NAMALWA (cell line): ENCODE data around the gene CCL19.

Experiments
- DNase-seq: peaks from one replicate; pipeline ENCODE4 v3.0.0-alpha.2; 2015; ENCODE audit warnings: low spot score

CCL19 gene

DNA sequence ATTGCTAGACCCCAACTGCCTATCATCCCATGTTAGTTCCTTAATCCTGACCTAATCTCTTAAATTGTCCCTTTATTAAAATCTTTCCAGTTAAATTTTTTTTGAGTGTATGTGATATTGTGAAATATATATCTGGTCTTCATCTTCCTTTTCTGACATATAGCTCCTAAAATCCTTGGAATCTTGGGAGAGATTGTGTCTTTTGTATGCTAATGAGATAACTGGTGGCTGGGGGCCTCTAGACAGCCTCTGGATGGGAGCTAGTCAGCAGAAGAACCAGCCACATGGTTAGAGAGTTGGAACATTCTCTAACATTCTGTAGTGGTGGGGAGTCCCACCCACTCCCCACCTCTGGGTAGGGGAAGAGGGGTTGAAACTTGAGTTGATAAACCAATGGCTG is 3.7 kb upstream of the CCL19 start:
- DNase-seq, result no peak

DNA sequence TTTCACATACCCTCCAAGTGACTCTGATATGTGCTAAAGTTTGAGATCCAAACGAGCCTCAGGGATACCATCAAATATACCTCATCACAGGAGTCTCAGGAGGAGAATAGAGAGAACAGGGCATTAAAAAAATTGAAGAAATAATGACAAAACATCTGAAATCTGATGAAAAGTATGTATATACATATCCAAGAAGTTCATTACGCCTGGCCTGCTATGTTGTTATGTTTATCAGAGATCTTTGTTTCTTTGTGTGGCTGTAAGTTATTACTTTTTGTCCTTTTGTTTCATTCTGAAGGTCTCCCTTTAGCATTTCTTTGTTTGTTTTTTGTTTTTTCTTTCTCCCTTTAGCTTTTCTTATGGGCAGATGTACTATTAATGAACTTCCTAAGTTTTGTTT is 2.5 kb upstream of the CCL19 start:
- DNase-seq, result no peak

DNA sequence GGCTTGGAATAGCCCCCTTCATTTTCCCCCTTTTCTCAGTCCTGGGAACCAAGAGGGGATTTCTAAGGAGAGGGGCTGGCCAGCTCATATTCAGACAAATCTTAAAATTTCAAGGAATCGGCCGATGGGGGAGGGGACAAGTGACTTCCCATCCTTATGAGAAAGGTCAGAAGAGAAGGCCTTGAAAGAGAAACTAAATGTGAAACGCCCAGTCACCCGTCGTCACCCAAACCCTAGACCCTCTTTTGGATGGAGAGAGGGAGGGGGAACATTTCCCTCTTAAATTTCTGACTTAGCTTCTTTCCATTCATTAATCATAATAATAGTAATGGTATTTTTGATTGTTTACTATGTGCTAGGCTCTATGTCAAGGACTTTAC is 850 bp upstream of the CCL19 start:
- no peak for DNase-seq

DNA sequence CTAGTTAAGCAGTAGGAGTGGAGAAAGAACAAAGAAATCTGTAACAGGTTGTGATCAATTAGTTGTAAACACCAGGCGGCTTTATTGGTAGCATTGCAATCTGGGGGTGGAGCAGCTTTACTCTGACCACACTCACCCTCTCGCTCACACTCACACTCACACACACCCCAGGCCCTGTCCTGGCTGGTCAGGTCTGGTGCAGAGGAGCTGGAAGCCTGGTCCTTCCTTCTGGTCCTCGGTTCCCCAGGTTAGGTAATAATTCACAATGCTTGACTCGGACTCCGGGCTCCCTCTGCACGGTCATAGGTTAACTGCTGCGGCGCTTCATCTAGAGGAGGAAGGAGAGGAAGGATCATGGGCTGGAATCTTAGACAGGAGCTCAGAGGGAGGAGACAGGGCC is 1.6 kb downstream of the CCL19 start:
- no peak for DNase-seq

DNA sequence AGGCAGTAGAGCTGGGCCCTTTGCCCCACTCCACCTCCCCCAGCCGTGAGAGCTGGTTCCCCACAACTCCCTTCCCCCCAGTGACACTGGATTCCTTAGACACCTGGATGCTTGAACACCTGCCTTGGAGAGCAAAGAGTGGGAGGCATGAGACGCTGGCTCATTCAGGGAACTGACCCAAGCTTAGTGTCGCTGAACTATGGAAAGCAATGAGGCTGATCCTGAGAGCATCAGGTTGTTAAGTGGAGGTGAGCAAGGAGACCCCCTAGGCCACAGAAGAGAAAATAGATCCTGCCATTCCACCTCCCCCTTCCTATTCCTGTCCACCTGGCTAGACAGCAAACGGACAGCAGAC is 2.0 kb downstream of the CCL19 start:
- DNase-seq, result no peak

DNA sequence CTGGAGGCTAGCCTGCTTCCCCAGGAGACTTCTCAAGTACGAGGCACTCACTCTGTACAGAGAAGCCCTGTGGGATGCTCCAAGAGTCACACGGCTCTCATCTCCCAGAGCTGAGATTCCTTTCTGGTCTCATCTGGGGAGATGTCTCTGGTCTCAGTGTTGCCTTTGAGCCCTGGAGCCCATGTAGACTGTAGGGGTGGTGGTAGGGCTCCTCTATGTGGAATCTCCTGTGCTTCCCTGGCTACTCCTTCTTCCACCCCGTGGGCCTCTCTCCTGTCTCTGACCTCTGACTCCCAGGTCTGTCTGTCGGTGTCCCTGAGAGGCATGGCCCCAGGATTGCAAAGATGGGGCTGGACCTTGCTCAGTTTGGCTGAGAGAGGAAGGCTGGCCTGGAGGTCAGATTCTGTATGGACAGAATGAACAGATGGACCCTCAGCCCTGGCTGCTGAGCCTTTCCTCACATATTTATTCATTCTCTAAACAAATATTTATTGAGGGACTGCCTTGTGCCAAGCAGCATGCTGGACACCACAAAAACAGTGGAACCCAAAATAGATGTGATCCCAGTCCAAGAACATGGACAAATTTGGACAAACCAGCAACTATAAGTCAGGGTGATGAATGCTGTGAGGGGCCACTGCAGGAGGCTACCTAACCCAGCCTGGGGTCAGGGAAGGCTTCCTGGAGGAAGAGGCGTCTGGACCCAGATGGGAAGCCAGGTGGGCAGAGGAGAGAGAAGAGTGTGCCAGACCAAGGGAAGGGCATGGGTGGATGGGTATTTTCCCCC is 2.6 kb downstream of the CCL19 start:
- no peak for DNase-seq

DNA sequence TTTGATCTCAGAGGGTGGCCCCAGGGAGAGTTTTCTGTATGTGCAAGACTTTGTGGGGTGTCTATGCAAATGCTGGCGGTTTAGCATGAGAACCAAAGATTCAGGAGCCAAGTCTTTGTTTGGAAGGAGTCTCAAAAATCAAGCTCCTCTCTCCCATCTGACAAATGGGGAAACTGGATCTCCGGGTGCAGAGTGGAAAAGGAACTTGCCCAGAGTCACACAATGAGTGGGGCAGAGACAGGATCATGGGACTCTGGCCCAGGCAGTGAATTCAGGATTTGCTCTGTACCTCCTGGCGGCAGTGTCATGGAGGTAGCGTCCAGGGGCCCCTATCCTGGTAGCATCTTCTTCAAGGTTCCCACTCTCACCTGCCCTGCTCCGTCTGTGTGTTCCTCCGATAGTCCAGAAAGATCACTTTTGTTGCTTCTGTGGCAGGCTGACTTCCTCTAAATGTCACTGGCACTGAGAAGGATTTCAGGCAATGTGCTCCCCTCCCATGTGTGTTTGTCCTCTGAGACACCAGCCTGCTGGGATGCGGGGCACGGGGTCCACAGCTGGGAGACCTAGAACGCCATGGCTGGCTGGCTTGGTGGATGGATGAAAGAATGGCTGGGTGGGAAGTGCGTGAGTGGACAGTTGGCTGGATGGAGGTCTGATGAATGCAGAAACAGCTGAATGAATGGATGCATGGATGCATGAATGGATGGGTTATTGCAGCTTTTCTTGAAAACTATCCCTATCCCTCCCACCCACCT is 3.6 kb downstream of the CCL19 start:
- no peak for DNase-seq

DNA sequence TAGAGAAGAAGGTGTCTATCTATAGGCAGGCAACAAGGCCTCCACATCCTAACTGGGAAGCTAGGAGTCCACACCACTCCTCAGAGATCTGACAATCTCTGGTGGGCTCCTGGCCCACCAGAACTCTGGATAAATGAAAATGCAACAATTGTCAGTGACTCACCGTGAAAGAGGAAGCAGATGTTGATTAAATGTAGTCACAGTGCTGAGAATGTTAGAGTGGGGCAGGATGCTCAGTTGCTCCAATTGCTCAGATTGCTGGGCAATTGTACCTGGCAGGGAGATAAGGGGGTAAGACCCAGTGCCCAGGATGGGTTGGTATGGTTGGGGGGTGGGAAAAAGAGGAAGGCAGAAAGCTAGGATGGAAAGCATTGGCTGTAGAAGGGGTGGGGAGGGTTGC is 4.3 kb downstream of the CCL19 start:
- no peak for DNase-seq

DNA sequence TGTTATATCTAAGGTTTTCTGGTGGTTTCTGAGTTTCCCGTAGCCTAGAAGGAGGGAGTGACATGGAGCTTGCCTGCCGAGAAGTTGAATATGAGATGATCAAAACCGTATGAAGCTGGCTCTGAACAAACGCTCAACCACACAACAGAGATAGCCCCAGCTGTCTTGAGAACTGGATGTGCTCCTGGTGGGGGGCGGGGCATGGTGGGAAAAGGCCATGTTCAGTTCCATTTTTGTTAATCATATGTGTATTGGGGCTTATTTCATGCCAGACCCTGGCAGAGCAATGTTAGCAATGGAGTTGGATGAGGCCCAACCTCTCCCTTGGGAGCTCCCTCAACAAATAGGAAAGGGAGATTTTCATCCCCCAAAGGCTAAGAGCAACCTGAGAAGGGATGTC is 4.8 kb downstream of the CCL19 start:
- no peak for DNase-seq

DNA sequence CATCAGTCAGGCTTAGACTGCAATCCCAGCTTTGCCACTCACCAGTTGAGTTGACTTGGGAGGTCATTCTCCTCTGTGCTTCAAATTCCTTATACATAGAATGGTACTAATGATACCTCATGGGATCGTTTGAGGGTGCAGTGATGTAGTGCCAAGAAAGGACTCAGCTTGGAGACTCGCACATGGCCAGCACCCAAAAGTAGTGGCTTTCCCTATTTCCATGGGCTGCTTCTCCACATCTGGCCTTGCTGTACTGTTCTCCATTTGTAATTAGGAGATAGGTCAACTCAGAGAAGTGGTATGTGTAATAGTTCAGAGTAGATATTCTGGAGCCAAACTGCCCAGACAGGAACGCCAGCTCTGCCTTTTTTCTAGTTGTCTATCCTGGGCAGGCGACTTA is 5.5 kb downstream of the CCL19 start:
- DNase-seq, result no peak

DNA sequence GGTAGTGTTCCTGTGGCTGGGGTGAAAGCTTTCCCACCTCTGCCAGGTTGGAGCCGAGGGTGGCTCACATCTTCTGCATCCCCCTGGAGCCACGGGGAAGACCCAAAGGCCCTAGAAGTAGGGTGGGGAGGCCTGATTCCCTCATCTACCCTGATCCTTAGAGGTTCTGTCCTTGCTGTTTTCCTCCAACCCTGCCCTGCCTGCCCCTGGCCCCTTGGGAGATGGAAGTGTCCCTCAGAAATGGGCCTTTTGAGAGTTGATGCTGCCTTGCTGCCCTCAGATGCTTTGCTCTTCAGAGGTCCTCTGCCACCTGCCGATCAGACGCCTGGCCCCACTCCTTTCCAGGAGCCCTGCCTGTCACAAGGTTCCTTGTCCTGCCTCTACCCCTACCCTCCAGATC is 6.3 kb downstream of the CCL19 start:
- no peak for DNase-seq

DNA sequence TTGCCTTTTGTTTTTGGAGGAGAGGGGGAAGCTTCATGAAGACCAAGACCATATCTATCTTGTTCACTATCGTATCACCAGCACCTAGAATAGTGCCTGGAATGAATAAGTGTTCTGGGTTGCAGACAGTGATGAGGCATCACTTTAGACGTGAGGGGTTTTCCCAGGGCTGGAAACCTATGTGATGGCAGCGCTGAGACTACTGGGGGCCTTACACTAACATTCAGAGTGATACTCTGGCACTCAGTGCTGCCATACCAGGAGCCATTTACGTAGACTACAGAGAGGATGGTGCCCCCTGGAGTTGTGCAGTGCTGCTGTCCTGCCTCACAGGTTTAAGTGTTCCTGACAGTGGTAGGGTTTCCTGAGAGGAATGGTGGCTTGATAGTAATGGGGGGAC is 6.9 kb downstream of the CCL19 start:
- no peak for DNase-seq

DNA sequence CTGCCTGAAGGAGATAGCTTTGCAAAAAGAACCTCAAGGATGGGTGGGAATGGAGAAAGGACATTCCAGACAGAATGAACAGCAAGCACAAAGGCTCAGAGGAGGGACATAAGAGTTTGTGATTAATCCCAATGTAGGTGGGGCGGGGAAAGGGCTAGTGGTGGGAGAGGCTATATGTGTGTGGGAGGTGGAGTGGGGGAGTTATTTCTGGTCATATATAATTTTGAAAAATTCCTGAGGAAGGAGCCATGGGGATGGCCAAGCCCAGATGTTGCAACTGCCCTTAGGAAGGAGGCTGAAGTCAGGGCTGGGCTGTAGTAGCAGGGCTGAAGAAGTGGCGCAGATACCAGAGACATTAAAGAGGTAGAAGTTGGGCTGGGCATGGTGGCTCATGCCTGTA is 15.2 kb downstream of the CCL19 start:
- no peak for DNase-seq

DNA sequence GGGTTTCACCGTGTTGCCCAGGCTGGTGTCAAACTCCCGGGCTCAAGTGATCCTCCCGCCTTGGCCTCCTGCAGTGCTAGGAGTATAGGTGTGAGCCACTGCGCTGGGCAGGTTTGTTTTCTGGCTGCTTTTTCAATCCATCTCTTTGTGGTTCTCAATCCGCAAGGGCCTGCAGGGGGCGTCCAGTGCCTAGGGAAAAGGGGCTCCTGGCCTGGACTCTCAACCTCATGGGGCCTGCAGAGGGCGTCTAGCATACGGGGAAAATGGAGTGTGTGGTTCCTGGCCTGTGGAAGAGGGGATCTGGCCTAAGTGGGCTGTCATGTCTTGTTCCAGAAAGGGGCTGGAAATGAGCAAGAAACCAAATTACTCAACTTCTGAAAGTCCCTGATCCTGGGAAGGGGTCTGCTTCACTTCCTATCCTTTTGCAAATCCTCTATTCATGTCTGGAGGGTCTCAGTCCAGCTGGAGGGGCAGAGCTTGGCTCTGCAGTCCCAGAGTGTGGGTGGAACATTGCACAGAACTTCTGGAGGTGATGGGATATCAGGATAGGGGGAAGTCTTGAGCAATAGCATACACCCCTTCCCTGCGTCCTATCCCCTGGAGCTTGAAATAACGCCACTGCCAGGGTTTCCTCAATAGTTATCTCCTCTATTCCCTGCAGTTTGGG is 15.9 kb downstream of the CCL19 start:
- peak; percentile 87 for DNase-seq

DNA sequence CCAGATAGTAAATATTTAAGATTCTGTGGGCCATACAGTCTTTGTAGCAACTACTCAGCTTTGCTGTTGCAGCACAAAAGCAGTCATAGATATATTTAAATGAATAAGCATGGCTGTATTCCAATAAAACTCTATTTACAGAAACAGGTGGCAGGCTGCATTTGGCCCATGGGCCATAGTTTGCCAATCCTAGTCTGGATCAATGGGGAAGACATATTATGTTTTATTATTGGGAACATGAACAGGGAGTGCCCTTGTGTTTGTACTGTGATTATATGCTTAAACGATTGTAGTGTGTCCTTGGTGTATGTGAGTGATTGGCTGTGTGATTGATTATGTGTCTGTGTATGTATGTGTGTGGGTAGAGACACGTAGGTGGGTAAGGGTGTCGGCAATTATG is 16.6 kb downstream of the CCL19 start:
- DNase-seq, result no peak

DNA sequence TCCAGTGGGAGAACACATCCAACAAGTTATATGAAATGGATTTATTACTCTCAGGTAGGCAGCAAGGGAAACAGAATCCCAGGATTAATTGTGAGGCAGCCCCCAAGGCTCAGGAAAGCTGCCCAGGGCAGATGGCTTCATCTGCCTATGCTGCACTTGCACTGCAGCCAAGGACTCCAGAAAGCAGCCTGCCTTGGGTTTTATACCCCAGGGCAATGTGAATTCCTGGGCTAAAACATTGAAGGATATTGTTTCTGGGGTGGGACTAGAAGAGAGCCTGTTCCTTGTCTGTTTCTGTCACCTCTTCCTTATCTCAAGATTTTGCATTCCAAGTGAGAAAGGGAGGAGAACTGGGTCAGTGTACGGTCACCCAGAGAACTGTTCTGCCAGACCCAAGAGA is 19.8 kb downstream of the CCL19 start:
- no peak for DNase-seq

DNA sequence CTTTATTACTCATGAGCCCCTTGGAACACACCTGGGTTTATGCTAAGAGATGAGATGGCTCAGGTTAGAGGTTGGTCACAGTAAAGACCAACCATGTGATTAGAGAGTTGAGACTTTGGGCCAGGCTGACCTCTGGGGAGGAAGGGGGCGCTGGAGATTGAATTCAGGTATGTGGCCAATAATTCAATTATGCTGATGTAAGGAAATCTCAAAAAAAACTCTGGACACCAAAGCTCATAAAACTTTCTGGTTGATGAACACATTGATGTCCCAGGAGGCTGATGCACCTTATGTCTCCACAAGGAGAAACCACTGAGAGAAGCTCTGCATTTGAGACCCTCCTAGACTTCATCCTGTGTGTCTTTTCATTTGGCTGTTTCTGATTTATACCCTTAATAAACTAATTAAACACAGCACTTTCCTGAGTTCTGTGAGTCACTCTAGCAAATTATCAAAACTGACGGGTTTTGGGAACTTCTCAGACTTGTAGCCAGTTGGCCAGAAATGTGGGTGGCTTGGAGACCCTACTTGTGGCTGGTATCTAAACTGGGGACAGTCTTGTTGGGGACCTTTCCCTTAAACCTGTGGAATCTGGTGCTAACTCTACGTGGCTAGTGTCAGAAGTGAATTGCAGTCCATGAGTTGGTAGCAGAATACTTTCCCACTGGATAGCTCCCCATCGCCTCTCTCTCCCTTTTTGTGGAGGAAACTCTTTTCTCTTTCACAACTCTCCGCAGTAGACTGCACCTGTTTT is 21.1 kb downstream of the CCL19 start:
- no peak for DNase-seq

DNA sequence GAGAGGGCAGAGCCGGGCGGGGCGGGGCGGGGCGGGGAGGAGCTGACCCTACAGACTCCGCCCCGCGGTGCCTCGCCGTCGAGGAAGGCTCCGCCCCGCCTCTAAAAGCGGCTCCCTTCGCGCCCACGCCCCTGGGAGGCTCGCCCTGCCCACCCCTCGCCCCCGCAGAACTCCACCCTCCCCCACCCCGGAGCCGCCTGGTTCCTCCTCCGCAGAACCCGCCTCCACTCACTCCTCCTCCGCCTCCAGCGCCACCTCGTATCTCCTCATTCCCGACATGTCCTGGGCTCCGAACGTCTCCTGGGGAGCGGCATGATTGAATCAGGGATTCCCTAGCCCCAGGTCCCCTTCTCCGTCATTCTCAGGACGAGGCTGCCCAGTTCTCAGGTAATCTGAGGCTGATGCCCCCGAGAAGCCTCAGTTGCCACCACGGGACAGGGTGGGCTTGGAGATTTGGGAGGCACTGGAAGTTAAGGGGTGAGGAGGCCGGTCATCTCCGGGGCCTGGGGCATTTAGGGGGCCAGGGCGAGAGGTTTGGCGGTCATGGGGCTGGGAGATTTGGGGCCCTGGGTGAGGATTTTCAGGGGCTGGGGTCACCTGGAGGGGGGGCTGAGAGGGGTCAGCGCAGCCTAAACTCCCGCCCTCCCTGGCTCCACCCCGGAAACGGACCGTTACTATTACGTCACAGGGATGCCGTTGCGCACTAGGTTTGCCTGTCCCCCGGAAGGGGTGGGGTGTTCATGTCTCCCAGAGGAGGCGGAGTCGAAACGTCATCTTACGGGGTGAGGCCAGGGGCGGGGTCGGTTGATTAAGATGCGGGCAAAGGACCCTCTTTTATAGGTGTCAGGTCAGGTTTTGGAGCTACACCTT is 25.5 kb downstream of the CCL19 start:
- peak; percentile 96 for DNase-seq

DNA sequence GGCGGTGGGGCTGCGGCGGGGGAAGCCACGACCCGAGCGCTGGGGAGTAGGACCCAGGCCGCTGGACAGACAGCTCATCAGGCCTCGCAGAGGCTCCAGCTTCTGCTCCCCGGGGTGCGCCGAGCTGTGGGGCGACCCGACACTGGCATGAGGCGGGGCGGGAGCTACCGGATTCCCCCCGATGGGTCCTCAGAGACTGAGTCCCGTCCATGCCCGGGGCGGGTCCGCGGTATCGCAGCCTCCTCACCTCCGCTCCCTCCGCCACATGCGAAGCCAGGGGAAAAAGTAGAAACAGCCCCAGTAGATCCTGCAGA is 26.1 kb downstream of the CCL19 start:
- no peak for DNase-seq

DNA sequence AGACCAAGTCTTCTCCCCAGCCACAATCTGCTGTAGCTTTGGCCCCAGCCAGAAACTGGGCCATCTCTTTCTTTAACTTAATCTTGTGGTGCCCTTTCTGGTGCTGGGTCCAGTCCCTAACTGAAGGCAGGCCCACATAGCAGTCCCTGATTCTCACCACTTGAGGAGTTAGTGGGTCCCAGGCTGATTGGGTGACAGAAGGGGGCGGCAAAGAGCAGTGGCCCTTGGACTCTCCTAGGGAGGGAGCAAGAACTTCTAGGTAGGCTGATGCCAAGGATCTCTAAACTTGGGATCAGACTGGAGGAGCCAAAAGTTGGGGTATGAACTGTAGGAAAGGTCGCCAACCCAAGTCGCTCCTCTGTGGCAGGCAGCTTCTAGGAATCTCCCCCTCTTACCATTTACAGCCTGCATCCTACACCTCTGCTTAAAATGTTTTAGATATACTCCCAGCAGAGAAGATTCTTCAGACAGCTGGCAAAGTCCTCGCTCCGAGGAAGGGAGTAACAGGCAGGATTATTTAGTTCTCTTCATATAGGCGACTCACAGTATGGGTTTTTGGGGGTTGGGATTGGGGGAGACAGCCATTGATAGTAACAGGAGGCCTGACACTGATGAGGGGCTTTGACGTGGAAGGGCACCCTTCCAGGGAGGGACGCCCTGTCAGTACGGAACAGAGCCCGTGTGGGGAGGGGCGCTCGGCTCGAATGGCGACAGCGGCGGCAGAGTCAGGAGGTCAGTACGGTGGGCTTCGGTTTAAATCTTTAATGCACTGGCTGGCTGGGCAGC is 26.6 kb downstream of the CCL19 start:
- DNase-seq, result peak; percentile 88

DNA sequence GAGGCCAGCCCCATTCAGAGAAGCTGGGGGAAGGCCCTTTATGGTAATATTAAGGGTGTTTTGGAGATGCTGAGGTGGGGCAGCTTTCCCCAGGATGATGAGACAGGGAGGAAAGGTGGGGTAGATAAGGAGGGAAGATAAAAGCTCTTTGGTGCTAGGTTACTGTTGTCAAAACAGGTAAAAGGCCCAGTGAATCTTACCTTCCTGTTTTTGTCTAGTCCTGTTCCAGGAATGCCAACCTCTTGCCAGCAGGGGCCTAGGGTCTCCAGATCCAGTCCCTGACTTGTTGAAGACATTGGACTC is 27.8 kb downstream of the CCL19 start:
- no peak for DNase-seq
